ENCODE data around the gene UNC5C.

DNA sequence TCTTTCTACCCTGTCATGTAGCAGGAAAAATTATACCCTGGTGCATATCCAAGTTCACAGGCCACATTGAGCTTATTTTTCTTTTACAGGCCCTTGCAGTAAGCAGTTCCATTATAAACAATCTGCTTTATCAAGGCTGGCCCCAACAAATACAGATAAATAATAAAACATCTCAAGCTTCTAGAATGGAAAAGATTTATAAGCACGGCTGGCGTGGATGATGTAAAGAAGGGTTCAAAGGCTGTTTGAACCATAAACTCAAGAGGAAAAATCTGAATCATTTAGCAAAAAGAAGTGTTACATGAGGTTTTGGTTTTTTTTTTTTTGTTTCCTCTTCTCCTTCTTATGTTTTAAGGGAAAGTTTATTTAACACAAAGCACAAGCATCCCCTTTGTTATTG, 109.7 kb downstream of the UNC5C start:
- no peak for TF ChIP-seq CEBPB (IDR thresholded peaks at IDR 0.05; ENCODE audit: low read depth, low read length)
- TF ChIP-seq, protein P1, sequence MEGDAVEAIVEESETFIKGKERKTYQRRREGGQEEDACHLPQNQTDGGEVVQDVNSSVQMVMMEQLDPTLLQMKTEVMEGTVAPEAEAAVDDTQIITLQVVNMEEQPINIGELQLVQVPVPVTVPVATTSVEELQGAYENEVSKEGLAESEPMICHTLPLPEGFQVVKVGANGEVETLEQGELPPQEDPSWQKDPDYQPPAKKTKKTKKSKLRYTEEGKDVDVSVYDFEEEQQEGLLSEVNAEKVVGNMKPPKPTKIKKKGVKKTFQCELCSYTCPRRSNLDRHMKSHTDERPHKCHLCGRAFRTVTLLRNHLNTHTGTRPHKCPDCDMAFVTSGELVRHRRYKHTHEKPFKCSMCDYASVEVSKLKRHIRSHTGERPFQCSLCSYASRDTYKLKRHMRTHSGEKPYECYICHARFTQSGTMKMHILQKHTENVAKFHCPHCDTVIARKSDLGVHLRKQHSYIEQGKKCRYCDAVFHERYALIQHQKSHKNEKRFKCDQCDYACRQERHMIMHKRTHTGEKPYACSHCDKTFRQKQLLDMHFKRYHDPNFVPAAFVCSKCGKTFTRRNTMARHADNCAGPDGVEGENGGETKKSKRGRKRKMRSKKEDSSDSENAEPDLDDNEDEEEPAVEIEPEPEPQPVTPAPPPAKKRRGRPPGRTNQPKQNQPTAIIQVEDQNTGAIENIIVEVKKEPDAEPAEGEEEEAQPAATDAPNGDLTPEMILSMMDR (conservative IDR thresholded peaks at IDR 0.05; ENCODE audit: low read depth, low read length) = no peak
- TF ChIP-seq RAD21 (IDR thresholded peaks at IDR 0.05; ENCODE audit: low read length) = no peak
- TF ChIP-seq FOS (IDR thresholded peaks at IDR 0.05; ENCODE audit: low read depth, low read length) = no peak
- TF ChIP-seq, protein P2, sequence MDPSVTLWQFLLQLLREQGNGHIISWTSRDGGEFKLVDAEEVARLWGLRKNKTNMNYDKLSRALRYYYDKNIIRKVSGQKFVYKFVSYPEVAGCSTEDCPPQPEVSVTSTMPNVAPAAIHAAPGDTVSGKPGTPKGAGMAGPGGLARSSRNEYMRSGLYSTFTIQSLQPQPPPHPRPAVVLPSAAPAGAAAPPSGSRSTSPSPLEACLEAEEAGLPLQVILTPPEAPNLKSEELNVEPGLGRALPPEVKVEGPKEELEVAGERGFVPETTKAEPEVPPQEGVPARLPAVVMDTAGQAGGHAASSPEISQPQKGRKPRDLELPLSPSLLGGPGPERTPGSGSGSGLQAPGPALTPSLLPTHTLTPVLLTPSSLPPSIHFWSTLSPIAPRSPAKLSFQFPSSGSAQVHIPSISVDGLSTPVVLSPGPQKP (IDR thresholded peaks at IDR 0.05; ENCODE audit: borderline replicate concordance, low read depth, low read length) = no peak
- no peak for TF ChIP-seq POLR2A (IDR thresholded peaks at IDR 0.05; ENCODE audit: low read depth, low read length)
- no peak for TF ChIP-seq SMC3 (IDR thresholded peaks at IDR 0.05; ENCODE audit: low read depth, low read length)
- no peak for TF ChIP-seq MAZ (IDR thresholded peaks at IDR 0.05; ENCODE audit: borderline replicate concordance, low read depth, low read length)
- no peak for TF ChIP-seq BHLHE40 (IDR thresholded peaks at IDR 0.05; ENCODE audit: low read depth, low read length)
- TF ChIP-seq RFX5 (IDR thresholded peaks at IDR 0.05; ENCODE audit: low read depth, low read length) = no peak
